ENCODE results near the gene ATL2.
A peak's percentile ranks its signal among the peaks of the same experiment; 100 is the strongest.
"Not testable (repeated sequence)": the region's sequence is repeated elsewhere in the genome, so short reads cannot be mapped to it uniquely, and the experiment has no call there.

The ATL2 gene

GRCh38 chr2:38387887-38388286 lies 10.8 kb upstream of the ATL2 start:
- no peak for DNase-seq

- DNase-seq, result no peak
These were observed 9.7 kb upstream of the ATL2 start for GRCh38 chr2:38386821-38387220.

DNA sequence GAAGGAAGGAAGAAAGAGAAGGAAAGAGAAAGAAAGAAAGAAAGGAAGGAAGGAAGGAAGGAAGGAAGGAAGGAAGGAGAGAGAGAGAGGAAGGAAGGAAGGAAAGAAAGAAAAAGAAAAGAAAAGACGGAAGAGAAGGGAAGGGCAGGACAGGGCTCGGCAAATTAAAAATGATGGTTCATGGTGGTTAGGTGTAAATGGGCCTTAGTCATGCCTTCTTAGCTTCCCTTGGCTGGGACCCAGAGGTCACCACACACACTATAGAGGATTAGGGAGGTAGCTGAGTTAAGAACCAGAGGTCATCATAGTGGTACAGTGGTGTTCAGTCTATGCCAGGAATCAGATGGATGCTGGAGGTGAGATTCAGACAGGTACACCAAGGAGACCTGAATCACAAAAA lies 9.3 kb upstream of the ATL2 start:
- DNase-seq, result no peak

- DNase-seq, result no peak
These were observed 7.3 kb upstream of the ATL2 start for GRCh38 chr2:38384338-38384737.

DNA sequence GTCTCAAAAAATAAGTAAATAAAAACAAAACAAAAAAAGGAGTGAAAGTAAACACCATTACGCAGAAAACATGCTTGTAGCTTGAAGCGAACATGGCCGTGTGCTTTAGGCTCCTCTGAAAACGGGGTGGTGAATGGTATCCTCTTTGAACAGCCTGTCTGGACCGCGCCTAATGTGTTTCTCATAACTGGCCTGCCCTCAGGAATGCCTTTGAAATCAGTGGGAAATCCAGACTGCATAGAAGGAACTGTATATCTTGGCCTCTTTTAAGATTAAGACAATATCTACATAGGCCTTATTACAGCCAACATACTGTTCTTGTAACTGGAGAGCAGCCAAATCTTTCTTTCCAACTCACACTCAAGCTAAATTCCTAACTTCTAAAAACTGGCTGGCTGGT lies 6.7 kb upstream of the ATL2 start:
- DNase-seq, result not testable (repeated sequence)

- no peak for DNase-seq
These were observed 4.5 kb upstream of the ATL2 start for GRCh38 chr2:38381381-38382143.

GRCh38 chr2:38380397-38381130 lies 3.5 kb upstream of the ATL2 start:
- no peak for DNase-seq

DNA sequence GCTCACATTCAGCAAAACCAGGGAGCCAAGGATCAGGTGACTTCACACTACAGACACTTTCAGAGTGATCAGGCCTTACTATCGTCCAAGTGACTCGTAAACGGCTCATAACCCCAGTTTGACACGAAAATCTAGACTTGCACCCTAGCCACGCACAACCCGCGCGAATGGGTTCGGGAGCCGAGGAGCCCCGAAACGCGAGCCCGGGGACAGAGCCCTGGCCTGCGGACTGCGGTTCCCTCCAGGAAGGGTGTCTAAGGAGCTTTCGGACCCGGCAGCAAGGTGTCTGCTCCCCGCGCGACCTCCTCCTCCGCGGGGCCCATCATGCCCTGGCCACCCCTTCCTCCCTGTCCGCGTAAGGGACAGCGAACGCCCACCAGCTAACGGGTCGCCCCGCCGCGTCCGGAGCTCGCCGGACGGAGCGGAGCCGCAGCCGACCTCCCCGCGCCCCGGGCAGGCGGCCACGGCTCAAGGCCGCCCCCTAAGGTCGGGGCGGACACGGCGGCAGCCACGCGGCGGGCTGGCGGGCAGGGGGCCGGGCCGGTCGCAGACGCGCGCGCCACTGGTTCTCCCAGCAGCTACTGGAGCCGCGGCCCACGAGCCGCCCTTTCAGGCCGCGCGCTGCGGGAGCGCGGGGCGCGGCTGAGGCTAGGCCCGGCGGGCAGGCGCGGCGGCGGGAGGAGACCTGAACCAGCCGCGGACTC lies 575 bp downstream of the ATL2 start:
- peak; percentile 63 for DNase-seq

GRCh38 chr2:38375696-38376345 lies 1.3 kb downstream of the ATL2 start:
- DNase-seq, result no peak

- DNase-seq, result no peak
These were observed 2.1 kb downstream of the ATL2 start for GRCh38 chr2:38374984-38375383.

DNA sequence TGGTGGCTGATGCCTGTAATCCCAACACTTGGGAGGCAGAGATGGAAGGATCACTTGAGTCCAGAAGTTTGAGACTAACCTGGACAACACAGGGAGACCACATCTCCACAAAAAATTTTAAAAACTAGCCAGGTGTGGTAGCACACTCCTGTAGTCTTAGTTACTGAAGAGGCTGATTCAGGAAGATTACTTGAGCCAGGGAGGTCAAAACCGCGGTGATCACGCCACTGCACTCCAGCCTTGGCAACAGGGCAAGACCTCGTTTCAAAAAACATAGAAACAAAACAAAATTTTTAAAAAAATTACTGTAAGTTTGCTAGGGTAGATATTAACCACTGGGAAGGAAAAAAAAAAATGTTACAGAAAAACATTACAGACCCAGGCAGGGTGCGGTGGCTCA lies 5.8 kb downstream of the ATL2 start:
- no peak for DNase-seq

DNA sequence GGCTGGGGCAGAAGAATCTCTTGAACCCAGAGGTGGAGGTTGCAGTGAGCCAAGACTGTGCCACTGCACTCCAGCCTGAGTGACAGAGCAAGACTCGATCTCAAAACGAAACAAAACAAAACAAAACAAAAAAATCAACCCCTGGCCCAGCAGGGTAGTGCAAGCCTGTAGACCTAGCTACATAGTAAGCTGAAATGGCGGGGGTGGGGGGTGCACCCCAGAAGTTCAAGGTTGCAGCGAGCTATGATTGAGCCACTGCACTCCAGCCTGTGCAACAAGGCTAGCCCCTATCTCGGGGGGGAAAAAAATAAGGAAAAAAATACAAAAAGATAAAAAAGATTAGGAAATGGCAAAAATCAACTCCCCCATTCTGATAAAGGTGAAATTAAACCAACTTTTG lies 6.4 kb downstream of the ATL2 start:
- DNase-seq, result no peak

DNA sequence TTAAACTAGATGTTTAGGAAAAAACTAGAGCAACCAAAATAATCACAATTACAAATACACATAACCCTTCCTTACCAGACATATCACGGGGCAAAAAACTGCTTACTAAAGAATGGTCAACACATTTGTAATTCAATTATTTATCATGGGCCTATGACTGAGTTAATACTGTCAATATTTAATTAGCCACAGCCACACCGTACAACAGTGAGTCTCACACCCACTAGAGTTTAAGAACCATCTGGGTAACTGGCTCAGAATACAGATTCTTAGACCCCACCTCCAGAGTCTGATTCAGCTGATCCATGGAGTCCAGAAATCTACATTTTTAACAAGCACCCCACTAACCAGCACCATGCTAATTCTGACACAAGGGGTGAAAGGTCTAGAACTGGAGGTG lies 14.8 kb downstream of the ATL2 start:
- DNase-seq, result no peak

DNA sequence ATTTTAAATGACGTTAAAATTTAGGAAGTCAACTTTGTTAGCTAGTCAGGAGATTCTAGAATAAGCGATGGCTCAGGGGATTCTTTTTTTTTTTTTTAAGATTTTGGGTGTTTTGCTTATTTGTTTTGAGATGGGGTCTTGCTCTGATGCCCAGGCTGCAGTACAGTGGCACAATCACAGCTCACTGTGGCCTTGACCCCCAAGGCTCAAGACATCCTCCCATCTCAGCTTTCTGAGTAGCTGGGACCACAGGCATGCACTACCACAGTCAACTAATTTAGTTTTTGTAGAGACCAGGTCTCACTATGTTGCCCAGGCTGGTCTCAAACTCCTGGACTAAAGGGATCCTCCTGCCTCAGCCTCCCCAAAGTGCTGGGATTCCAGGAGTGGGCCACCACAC lies 16.9 kb downstream of the ATL2 start:
- no peak for DNase-seq

GRCh38 chr2:38353402-38353801 lies 23.7 kb downstream of the ATL2 start:
- DNase-seq, result no peak

DNA sequence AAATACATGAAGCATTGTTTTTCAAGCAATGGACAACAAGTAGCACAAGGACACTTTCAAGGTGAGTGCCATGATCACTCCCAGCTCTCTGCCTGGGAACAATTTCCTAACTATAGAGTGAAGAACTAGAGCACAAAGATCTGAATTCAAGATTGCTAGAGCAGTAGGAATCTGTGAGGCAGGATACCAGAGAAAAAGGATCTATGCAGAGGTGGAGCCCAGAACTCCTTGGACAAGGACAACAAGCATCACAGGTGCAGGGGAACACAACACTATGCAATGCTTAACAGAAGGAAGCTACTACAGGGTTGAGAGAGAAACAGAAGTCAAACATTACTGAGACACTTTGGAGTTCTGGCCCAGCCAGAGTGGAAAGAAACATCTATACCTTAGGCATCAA lies 24.7 kb downstream of the ATL2 start:
- DNase-seq, result no peak

GRCh38 chr2:38345323-38346038 lies 31.6 kb downstream of the ATL2 start:
- DNase-seq, result no peak

- DNase-seq, result no peak
These were observed 32.3 kb downstream of the ATL2 start for GRCh38 chr2:38344813-38345212.

DNA sequence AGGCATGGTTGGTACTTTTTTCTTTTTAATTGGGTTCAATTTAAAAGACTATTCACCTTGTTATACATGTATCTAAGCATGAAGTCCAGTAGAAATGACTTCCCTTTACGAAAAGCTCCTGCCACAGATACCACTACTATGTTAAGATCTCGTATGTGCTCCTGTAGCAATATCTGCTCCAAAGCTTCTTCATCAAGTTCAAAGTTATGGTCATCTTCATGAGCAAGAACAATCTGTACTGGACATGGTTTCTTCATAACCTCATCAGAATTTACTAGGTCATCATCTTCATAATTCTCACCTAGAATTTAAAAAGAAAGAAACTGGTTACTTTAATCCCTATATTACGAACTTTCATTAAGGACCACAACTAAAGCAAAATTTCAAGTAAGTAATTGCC lies 33.9 kb downstream of the ATL2 start:
- no peak for DNase-seq

GRCh38 chr2:38336621-38337020 lies 40.5 kb downstream of the ATL2 start:
- no peak for DNase-seq

DNA sequence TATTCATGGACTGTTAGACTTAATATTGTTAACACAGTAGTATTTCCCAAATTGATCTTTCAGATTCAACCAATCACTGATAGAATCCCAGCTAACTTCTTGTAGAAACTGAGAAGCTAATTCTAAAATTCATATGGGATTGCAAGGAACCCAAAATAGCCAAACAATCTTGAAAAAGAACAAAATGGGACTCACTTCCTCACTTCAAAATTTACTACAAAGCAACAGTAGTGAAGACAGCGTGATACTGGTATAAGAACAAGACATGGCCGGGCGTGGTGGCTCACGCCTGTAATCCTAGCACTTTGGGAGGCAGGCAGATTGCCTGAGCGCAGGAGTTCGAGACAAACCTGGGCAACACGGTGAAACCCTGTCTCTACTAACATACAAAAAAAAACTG lies 46.3 kb downstream of the ATL2 start:
- no peak for DNase-seq

DNA sequence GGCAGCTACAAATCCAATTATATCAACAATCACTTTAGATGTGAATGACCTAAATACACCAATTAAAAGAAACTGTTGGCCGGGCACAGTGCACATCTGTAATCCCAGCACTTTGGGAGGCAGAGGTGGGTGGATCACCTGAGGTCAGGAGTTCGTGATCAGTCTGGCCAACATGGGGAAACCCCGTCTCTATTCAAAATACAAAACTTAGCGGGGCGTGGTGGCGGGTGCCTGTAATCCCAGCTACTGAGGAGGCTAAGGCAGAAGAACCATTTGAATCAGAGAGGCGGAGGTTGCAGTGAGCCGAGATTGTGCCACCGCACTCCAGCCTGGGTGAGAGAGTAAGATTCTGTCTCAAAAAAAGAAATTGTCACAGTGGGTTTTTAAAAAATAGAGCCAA lies 49.5 kb downstream of the ATL2 start:
- no peak for DNase-seq

GRCh38 chr2:38323623-38324022 lies 53.5 kb downstream of the ATL2 start:
- DNase-seq, result no peak

All from GOT3 (cell line).